ENCODE results near the gene CACHD1. TPM values are rescaled to one million over a fixed set of nuclear protein-coding genes. Genes with fewer than 3 reads are reported as not detected.

Gene CACHD1
- total and polyA plus RNA-seq, 2 of the 8 experiments (the other 6 are each of a cell fraction or from before 2014, with no cell fraction given), result 22.2 to 42.5 TPM

DNA sequence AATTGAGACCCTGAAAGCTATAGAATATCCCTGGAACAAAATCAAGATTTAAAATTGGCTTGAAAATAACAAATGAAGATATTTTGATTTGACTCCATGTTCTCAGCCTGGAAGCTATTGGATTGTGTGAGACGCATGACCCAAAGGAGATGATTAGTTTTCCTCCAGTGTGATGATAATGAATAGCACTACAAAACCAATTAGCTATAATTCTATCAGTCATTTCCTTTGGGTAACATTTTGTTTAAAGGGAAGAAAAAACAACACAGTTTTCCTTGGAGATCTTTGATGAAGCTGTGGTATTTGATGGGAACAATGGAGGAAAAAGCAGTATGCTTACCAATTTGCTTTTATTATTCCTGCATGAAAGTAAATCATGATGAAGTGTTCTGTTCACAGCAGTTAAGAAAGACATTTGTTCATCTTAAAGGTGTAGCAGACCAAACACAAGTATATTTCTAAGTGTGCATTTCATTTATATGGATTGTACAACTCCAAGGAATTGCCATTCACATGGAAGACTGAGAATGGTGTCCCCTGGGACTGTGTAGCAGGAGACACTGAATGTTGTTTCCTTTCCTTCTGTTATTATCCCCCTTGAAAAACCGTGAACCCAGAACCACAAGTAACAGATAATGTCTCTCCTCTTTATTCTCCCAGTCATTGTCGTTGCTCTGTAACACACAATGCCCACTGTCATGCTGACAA lies 111.4 kb downstream of the CACHD1 start:
- Histone ChIP-seq H3K79me1 (ENCODE audit: low read depth, low read length) (no peaks in the 10 kb centered on the region; the same call in 1 of the 2 replicates), H3K9me3 (ENCODE audit: insufficient read depth in 2 of 2, low read depth in 1 of 2, low read length in 1 of 2) (no peaks in the 10 kb centered on the region), H4K5ac (ENCODE audit: insufficient read length, low read depth, low read length) (no peak overlapping the region), H3K79me2 (ENCODE audit: control insufficient read depth in 1 of 2, insufficient read depth in 2 of 2, low read length in 2 of 2) (peaks cover 0 to 64% of the 10 kb centered on the region in 2 experiments; a peak in 3 of 4 replicates), H4K20me1 (replicated peaks in 1 of 2; ENCODE audit: control insufficient read depth in 1 of 2, insufficient read depth in 2 of 2, low read length in 2 of 2) (peaks cover 2 to 10% of the 10 kb centered on the region in 2 experiments), H2BK12ac (ENCODE audit: low read depth, low read length) (no peak overlapping the region), H4K8ac (ENCODE audit: extremely low read depth, insufficient read depth, low read length) (no peak overlapping the region), H3K23me2 (ENCODE audit: low read depth, low read length) (no peaks in the 10 kb centered on the region), H2AK5ac (ENCODE audit: low read depth, low read length) (no peak overlapping the region), H3K27me3 (replicated peaks in 1 of 4; ENCODE audit: control insufficient read depth in 3 of 4, extremely low read depth in 1 of 4, insufficient read depth in 3 of 4, low read length in 3 of 4) (no peaks in the 10 kb centered on the region), H2BK20ac (ENCODE audit: low read length) (no peak overlapping the region), H3K4me1 (replicated peaks in 1 of 4; ENCODE audit: control insufficient read depth in 3 of 4, insufficient read depth in 4 of 4, low read length in 3 of 4) (peaks cover 0 to 5% (median under 1%) of the 10 kb centered on the region in 4 experiments; a peak in 2 of 7 replicates), H2BK15ac (ENCODE audit: low read length) (no peak overlapping the region), H4K91ac (replicated peaks; ENCODE audit: insufficient read length, low read length) (no peak overlapping the region), H3K4me2 (ENCODE audit: insufficient read depth in 1 of 2, low read depth in 2 of 2, low read length in 2 of 2) (no peak overlapping the region), H3K14ac (ENCODE audit: insufficient read length) (no peak overlapping the region), H3K56ac (replicated peaks; ENCODE audit: insufficient read length, low read depth, low read length) (no peak overlapping the region), H3K9ac (replicated peaks in 1 of 4; ENCODE audit: extremely low read depth in 1 of 4, low read depth in 3 of 4, low read length in 3 of 4) (no peak overlapping the region), H3K27ac (ENCODE audit: low read depth, low read length) (no peak overlapping the region), H2BK5ac (ENCODE audit: low read depth, low read length) (no peak overlapping the region), H3K23ac (ENCODE audit: insufficient read length) (no peak overlapping the region), H3K18ac (ENCODE audit: extremely low read depth, low read length) (no peak overlapping the region), H3K4ac (replicated peaks; ENCODE audit: insufficient read length, low read depth, low read length) (no peak overlapping the region), H3K4me3 (ENCODE audit: extremely low read depth in 1 of 4, insufficient read depth in 2 of 4, low read depth in 3 of 4, low read length in 4 of 4) (no peak overlapping the region), H2BK120ac (replicated peaks; ENCODE audit: low read depth, low read length) (no peak overlapping the region), H2AFZ (ENCODE audit: low read length) (no peak overlapping the region), H3K36me3 (ENCODE audit: control insufficient read depth in 2 of 4, insufficient read depth in 4 of 4, low read length in 3 of 4) (peaks cover 0 to 4% (median 0%) of the 10 kb centered on the region in 4 experiments; a peak in 2 of 8 replicates)
- CTCF ChIA-PET (ENCODE audit: partially characterized antibody), result interaction anchor here (3.3 kb wide), 1 partner anchor 7 kb away, joined by 23 read pairs; no protein-coding TSS in a partner anchor
- 87% methylated on average over 3 of the region's 3 CpGs; no CpG with 5 or more reads in 1 of the 2 experiments for WGBS, 2 experiments (ENCODE audit: extremely low coverage in 1 of 2, insufficient coverage in 1 of 2, insufficient read length in 1 of 2, insufficient replicate concordance in 2 of 2, low coverage in 1 of 2, low lambda C conversion rate in 2 of 2, missing lambda C conversion rate in 1 of 2)
- POLR2A ChIA-PET (ENCODE audit: partially characterized antibody), result interaction anchor here (1.3 kb wide), 1 partner anchor 10 kb away, joined by 3 read pairs; no protein-coding TSS in a partner anchor
- DNase-seq (ENCODE audit: low read depth in 1 of 2, low spot score in 2 of 2) (no peak), FAIRE-seq (no peak)
- no peak for TF ChIP-seq CBX5 (IDR thresholded peaks at IDR 0.05; ENCODE audit: low read depth, low read length)
- TF ChIP-seq SP2 (IDR thresholded peaks at IDR 0.05; ENCODE audit: low read length), result no peak
- TF ChIP-seq TCF12 (IDR thresholded peaks at IDR 0.05; ENCODE audit: low read depth, low read length), result no peak
- no peak for TF ChIP-seq EZH2 (IDR thresholded peaks at IDR 0.05; ENCODE audit: low read depth, low read length, severe bottlenecking)
- TF ChIP-seq HDAC6 (IDR thresholded peaks at IDR 0.05; ENCODE audit: low read depth, low read length), result no peak
- no peak for TF ChIP-seq KDM5A (IDR thresholded peaks at IDR 0.05; ENCODE audit: low read length)
- TF ChIP-seq NRF1 (IDR thresholded peaks at IDR 0.05; ENCODE audit: low read depth, low read length), result no peak
- no peak for TF ChIP-seq YY1 (IDR thresholded peaks at IDR 0.05; ENCODE audit: low read depth, low read length)
- no peak for TF ChIP-seq TAF1 (IDR thresholded peaks at IDR 0.05; ENCODE audit: low read depth, low read length)
- no peak for TF ChIP-seq MAFK (IDR thresholded peaks at IDR 0.05; ENCODE audit: low read depth, low read length)
- no peak for TF ChIP-seq EP300 (IDR thresholded peaks at IDR 0.05; ENCODE audit: borderline replicate concordance in 1 of 2, low read depth in 2 of 2, low read length in 2 of 2)
- TF ChIP-seq GABPA (IDR thresholded peaks at IDR 0.05; ENCODE audit: borderline replicate concordance, insufficient read depth, low read length), result no peak
- TF ChIP-seq, protein P1, sequence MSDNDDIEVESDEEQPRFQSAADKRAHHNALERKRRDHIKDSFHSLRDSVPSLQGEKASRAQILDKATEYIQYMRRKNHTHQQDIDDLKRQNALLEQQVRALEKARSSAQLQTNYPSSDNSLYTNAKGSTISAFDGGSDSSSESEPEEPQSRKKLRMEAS (IDR thresholded peaks at IDR 0.05), result no peak

Measured in H1 (cell line).